ENCODE results near the gene RRAS.

- no peak for TF ChIP-seq CTCF (IDR thresholded peaks at IDR 0.05; ENCODE audit: low read depth, low read length)
- TF ChIP-seq EZH2phosphoT487 (IDR thresholded peaks at IDR 0.05; ENCODE audit: low read depth), result no peak
Observed at GRCh38 chr19:49640113-49640898, at the start of gene RRAS.
